HepG2 (cell line): Measurements from ENCODE around the gene PKM. TPM values are rescaled to one million over a fixed set of nuclear protein-coding genes. Genes with fewer than 3 reads are reported as not detected.

Experiments used
- CHD2 ChIP-seq: IDR thresholded peaks from 2 replicates; pipeline ENCODE4 v1.6.1; 2011; ENCODE audit warnings: low read depth, low read length, improper control_type of control experiment
- EHMT2 ChIP-seq: fragments of 200-600 bp; sonication (generic); IDR thresholded peaks from 2 replicates; pipeline ENCODE4 v1.7.0; 2017; ENCODE audit warnings: antibody characterized with exemption, low read depth, low read length, borderline replicate concordance
- EZH2 ChIP-seq: conservative IDR thresholded peaks from 2 replicates; pipeline ENCODE4 v1.6.1; 2012; ENCODE audit warnings: mild to moderate bottlenecking, low read depth, low read length, moderate library complexity
- GFI1 ChIP-seq: sonication (generic); formaldehyde crosslinking; IDR thresholded peaks from 2 replicates; pipeline ENCODE4 v1.5.0; 2020; ENCODE audit warnings: missing genetic modification reagents, mild to moderate bottlenecking, borderline replicate concordance
- NBN ChIP-seq: fragments of 450-650 bp; conservative IDR thresholded peaks from 2 replicates; pipeline ENCODE4 v1.6.1; 2017
- SMARCC2 ChIP-seq: fragments of 450-650 bp; IDR thresholded peaks from 2 replicates; pipeline ENCODE4 v1.6.1; 2017; ENCODE audit warnings: antibody characterized with exemption, mild to moderate bottlenecking
- ZFY ChIP-seq: sonication (generic); formaldehyde crosslinking; IDR thresholded peaks from 2 replicates; pipeline ENCODE4 v1.4.0; 2020; ENCODE audit warnings: missing genetic modification reagents
- ZMYM2 ChIP-seq: sonication (generic); formaldehyde crosslinking; IDR thresholded peaks from 2 replicates; pipeline ENCODE4 v1.8.0; 2022; ENCODE audit warnings: mild to moderate bottlenecking, missing genetic modification reagents
- ZNF138 ChIP-seq: sonication (generic); formaldehyde crosslinking; IDR thresholded peaks from 2 replicates; pipeline ENCODE4 v1.5.0; 2020; ENCODE audit warnings: mild to moderate bottlenecking, low read depth, missing genetic modification reagents
- ZNF17 ChIP-seq: sonication (generic); formaldehyde crosslinking; IDR thresholded peaks from 2 replicates; pipeline ENCODE4 v1.5.0; 2020; ENCODE audit warnings: mild to moderate bottlenecking, missing genetic modification reagents
- ZNF205 ChIP-seq: IDR thresholded peaks from 2 replicates; pipeline ENCODE4 v1.6.1; 2018; ENCODE audit warnings: missing biosample characterization, missing genetic modification reagents
- ZNF607 ChIP-seq: sonication (generic); formaldehyde crosslinking; IDR thresholded peaks from 2 replicates; pipeline ENCODE4 v1.5.1; 2020; ENCODE audit warnings: missing genetic modification reagents, mild to moderate bottlenecking, borderline replicate concordance
- ZNF768 ChIP-seq: sonication (generic); formaldehyde crosslinking; IDR thresholded peaks from 2 replicates; pipeline ENCODE4 v1.4.0; 2020; ENCODE audit warnings: missing genetic modification reagents
- polyA plus RNA-seq, 8 experiments: library from polyadenylated mRNA; depleted of rRNA in 3 of 8; stranded (reverse) in 7 of 8; unstranded in 1 of 8; fragments of >200 nt; fragmentation: Illumina TruSeq in 4 of 8; extraction: Trizol in 4 of 8; gene quantifications; 2 replicates each; pipeline versions ENCODE4 v1.2.1 to v1.2.3, GENCODE V29; 2011 to 2016; ENCODE audit warnings: low read depth in 4 of 8, missing spikeins in 1 of 8, mixed read lengths in 1 of 8; ENCODE audit not compliant: insufficient read depth in 1 of 8
- total RNA-seq, 5 experiments: library from RNA; depleted of rRNA; stranded (reverse); fragments of >200 nt; fragmentation: Illumina TruSeq; extraction: Trizol; gene quantifications; 2 replicates each; pipeline ENCODE4 v1.2.3, GENCODE V29; 2016; ENCODE audit warnings: low read depth in 1 of 5
- TF ChIP-seq, protein P1 (sequence below): sonication (generic); formaldehyde crosslinking; IDR thresholded peaks from 2 replicates; pipeline ENCODE4 v1.5.1; 2020; ENCODE audit warnings: missing genetic modification reagents, mild to moderate bottlenecking, borderline replicate concordance
- TF ChIP-seq, protein P2 (sequence below): sonication (generic); formaldehyde crosslinking; IDR thresholded peaks from 2 replicates; pipeline ENCODE4 v1.4.0; 2020; ENCODE audit warnings: missing genetic modification reagents, borderline replicate concordance
- TF ChIP-seq, protein P3 (sequence below): IDR thresholded peaks from 2 replicates; pipeline ENCODE4 v1.6.1; 2018; ENCODE audit warnings: missing genetic modification reagents
- TF ChIP-seq, protein P4 (sequence below): sonication (generic); formaldehyde crosslinking; conservative IDR thresholded peaks from 2 replicates; pipeline ENCODE4 v1.4.0; 2020; ENCODE audit warnings: mild to moderate bottlenecking, missing genetic modification reagents, moderate library complexity

The PKM gene
- total and polyA plus RNA-seq, 2 of the 13 experiments (the other 11 are each of a cell fraction or from before 2014, with no cell fraction given) = 488 to 780 TPM

DNA sequence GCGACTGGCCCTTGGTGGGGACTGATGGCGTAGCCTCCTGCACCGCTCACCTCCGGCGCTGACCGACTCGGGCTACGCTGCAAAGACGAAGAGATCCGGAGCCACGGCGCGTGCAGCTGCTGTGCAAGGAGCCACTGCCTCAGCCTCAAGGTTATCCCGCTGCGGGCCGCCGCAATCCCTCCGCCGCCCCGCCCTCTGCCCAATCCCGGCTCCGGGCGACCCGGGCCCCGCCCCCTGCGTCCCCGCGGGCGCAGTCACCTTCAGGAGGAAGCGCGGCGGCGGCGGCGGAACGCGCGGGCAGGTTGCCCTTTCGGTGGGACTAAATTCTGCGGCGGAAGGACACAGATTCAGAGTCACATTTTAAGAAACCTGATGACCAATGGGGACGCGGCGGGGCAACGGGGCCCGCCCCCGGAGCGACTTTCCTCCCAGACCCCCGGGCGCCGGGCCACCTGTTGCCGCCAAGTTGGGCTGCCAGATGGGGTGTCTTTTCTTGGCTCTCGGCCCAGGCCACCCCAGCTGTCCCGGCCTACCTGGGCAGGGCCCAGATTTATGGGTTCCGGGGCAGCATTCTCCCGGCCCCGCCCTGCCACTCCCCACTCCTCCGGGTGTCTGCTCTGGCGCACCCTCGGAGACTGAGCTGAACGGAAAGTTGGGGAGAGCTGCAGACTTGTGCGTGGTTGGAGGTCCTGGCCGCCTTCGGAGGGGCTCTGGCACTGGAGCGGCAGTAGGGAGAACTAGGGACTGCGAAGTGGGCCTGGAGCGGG is at the start of gene PKM (continued):
- TF ChIP-seq, protein P1, sequence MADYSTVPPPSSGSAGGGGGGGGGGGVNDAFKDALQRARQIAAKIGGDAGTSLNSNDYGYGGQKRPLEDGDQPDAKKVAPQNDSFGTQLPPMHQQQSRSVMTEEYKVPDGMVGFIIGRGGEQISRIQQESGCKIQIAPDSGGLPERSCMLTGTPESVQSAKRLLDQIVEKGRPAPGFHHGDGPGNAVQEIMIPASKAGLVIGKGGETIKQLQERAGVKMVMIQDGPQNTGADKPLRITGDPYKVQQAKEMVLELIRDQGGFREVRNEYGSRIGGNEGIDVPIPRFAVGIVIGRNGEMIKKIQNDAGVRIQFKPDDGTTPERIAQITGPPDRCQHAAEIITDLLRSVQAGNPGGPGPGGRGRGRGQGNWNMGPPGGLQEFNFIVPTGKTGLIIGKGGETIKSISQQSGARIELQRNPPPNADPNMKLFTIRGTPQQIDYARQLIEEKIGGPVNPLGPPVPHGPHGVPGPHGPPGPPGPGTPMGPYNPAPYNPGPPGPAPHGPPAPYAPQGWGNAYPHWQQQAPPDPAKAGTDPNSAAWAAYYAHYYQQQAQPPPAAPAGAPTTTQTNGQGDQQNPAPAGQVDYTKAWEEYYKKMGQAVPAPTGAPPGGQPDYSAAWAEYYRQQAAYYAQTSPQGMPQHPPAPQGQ = 0 out of 2 replicates have a peak, but pooled peaks have one; percentile 15
- peak; percentile 81 for TF ChIP-seq ZNF768 (CRISPR knock-in tag)
- no peak for TF ChIP-seq EZH2
- TF ChIP-seq EHMT2 = no peak
- TF ChIP-seq, protein P2, sequence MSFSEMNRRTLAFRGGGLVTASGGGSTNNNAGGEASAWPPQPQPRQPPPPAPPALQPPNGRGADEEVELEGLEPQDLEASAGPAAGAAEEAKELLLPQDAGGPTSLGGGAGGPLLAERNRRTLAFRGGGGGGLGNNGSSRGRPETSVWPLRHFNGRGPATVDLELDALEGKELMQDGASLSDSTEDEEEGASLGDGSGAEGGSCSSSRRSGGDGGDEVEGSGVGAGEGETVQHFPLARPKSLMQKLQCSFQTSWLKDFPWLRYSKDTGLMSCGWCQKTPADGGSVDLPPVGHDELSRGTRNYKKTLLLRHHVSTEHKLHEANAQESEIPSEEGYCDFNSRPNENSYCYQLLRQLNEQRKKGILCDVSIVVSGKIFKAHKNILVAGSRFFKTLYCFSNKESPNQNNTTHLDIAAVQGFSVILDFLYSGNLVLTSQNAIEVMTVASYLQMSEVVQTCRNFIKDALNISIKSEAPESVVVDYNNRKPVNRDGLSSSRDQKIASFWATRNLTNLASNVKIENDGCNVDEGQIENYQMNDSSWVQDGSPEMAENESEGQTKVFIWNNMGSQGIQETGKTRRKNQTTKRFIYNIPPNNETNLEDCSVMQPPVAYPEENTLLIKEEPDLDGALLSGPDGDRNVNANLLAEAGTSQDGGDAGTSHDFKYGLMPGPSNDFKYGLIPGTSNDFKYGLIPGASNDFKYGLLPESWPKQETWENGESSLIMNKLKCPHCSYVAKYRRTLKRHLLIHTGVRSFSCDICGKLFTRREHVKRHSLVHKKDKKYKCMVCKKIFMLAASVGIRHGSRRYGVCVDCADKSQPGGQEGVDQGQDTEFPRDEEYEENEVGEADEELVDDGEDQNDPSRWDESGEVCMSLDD (CRISPR knock-in tag) = no peak
- TF ChIP-seq, protein P3, sequence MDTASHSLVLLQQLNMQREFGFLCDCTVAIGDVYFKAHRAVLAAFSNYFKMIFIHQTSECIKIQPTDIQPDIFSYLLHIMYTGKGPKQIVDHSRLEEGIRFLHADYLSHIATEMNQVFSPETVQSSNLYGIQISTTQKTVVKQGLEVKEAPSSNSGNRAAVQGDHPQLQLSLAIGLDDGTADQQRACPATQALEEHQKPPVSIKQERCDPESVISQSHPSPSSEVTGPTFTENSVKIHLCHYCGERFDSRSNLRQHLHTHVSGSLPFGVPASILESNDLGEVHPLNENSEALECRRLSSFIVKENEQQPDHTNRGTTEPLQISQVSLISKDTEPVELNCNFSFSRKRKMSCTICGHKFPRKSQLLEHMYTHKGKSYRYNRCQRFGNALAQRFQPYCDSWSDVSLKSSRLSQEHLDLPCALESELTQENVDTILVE (CRISPR knock-in tag) = peak; percentile 93
- TF ChIP-seq ZNF138 (CRISPR knock-in tag) = no peak
- TF ChIP-seq ZFY (CRISPR knock-in tag) = peak; percentile 86
- TF ChIP-seq GFI1 = peak; percentile 85
- TF ChIP-seq SMARCC2 = no peak
- no peak for TF ChIP-seq NBN
- TF ChIP-seq, protein P4, sequence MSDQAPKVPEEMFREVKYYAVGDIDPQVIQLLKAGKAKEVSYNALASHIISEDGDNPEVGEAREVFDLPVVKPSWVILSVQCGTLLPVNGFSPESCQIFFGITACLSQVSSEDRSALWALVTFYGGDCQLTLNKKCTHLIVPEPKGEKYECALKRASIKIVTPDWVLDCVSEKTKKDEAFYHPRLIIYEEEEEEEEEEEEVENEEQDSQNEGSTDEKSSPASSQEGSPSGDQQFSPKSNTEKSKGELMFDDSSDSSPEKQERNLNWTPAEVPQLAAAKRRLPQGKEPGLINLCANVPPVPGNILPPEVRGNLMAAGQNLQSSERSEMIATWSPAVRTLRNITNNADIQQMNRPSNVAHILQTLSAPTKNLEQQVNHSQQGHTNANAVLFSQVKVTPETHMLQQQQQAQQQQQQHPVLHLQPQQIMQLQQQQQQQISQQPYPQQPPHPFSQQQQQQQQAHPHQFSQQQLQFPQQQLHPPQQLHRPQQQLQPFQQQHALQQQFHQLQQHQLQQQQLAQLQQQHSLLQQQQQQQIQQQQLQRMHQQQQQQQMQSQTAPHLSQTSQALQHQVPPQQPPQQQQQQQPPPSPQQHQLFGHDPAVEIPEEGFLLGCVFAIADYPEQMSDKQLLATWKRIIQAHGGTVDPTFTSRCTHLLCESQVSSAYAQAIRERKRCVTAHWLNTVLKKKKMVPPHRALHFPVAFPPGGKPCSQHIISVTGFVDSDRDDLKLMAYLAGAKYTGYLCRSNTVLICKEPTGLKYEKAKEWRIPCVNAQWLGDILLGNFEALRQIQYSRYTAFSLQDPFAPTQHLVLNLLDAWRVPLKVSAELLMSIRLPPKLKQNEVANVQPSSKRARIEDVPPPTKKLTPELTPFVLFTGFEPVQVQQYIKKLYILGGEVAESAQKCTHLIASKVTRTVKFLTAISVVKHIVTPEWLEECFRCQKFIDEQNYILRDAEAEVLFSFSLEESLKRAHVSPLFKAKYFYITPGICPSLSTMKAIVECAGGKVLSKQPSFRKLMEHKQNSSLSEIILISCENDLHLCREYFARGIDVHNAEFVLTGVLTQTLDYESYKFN = peak; percentile 63
- TF ChIP-seq ZNF17 (CRISPR knock-in tag) = no peak
- TF ChIP-seq ZMYM2 = no peak
- peak; percentile 87 for TF ChIP-seq CHD2
- no peak for TF ChIP-seq ZNF205
- peak; percentile 87; the same call in 1 of the 2 replicates for TF ChIP-seq ZNF607
